ENCODE measurements around the gene EEF2K. TPM values are rescaled to one million over a fixed set of nuclear protein-coding genes. Genes with fewer than 3 reads are reported as not detected.
A peak's percentile ranks its signal among the peaks of the same experiment; 100 is the strongest.

EEF2K gene
- total and polyA plus RNA-seq, 2 of the 13 experiments (the other 11 are each of a cell fraction or from before 2014, with no cell fraction given): 22.0 to 23.8 TPM

DNA sequence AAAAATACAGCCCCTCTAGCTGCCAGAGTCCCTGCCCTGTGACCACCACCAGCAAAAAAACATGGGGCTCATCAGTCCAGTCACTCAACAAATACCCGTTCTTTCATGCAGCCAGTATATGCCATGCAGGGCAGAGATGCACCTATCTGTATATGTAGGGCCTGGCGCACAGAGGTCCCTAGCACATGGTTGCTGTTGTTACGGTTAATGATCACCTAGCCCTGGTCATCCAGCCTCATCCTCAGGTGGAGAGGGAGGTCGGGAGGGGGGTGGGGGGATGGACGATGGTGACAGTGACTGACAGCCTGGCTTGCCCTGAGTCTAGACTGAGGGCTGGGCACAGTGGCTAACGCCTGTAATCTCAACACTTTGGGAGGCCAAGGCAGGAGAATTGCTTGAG, 42.3 kb upstream of the EEF2K start (continued):
- TF ChIP-seq ZNF512B (CRISPR knock-in tag; IDR thresholded peaks at IDR 0.05; ENCODE audit: borderline replicate concordance) (no peak), MAX (IDR thresholded peaks at IDR 0.05) (peak; percentile 38; the same call in 1 of the 2 replicates), GMEB2 (CRISPR knock-in tag; IDR thresholded peaks at IDR 0.05; ENCODE audit: low read depth) (no peak), PHB2 (IDR thresholded peaks at IDR 0.05; ENCODE audit: partially characterized antibody) (no peak), HNF1B (CRISPR knock-in tag; IDR thresholded peaks at IDR 0.05) (peak; percentile 69; the same call in 1 of the 2 replicates), PAF1 (CRISPR knock-in tag; IDR thresholded peaks at IDR 0.05) (no peak)
- TF ChIP-seq, protein P1, sequence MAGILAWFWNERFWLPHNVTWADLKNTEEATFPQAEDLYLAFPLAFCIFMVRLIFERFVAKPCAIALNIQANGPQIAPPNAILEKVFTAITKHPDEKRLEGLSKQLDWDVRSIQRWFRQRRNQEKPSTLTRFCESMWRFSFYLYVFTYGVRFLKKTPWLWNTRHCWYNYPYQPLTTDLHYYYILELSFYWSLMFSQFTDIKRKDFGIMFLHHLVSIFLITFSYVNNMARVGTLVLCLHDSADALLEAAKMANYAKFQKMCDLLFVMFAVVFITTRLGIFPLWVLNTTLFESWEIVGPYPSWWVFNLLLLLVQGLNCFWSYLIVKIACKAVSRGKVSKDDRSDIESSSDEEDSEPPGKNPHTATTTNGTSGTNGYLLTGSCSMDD (CRISPR knock-in tag; IDR thresholded peaks at IDR 0.05): no peak

Data from HepG2 (cell line).